Renal cortex interstitium (tissue), 11 donors: ENCODE measurements around the gene SPOPL. TPM values are rescaled to one million over a fixed set of nuclear protein-coding genes. Genes with fewer than 3 reads are reported as not detected.

ENCODE experiments used
- DNase-seq, 11 donors: peaks; one replicate each; pipeline ENCODE4 v3.0.0-alpha.2; 2013; ENCODE audit warnings: low read depth in 9 of 11, low spot score in 4 of 11; ENCODE audit errors: extremely low read depth in 1 of 11
- polyA plus RNA-seq, 3 donors: library from polyadenylated mRNA; unstranded; fragments of 120-200 nt; gene quantifications; one replicate each; pipeline ENCODE4 v1.2.1, GENCODE V29; 2013; ENCODE audit not compliant: insufficient read length in 3 of 3

The SPOPL gene
- polyA plus RNA-seq, 3 donors: 25.0 to 30.3 (median 28.7) TPM

DNA sequence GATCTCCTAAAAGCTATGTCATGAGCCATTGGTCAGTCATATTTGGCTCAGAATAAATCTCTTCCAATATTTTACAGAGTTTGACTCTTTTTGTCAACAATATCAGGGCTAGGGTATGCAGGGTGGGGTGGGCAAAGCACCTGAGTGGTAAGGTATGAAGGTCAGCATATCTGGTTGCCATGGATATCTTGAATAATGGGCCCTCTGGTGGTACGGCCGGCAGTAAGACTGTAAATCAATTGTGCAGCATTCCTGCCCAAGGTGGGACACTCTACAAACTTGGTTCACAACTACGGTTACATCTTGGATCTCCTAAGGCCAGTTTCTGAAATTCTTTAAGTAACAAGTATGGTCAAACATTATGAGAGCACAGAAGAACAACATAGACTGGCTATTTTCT lies 119.6 kb downstream of the SPOPL start:
- DNase-seq: no peak

DNA sequence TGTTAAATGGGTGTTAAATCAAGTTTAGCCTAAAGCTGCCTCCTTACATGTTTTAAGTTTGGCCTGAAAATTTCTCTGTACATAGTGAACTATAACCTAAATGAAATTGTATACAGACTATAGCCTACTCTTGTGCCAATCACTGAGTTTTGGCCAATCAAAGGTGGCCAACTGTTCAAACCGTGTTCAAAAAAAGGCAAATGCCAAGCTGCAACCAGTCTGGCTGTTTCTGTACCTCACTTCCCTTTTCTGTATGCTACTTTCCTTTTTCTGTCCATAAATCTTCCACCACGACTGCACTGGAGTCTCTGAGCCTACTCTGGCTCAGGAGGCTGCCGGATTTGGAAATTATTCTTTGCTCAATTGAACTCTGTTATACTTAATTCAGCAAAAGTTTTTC lies 121.0 kb downstream of the SPOPL start:
- DNase-seq: no peak
